Head of caudate nucleus (tissue), 42 donors: ENCODE results near the gene SLC38A4.
"Not testable (repeated sequence)": the region's sequence is repeated elsewhere in the genome, so short reads cannot be mapped to it uniquely, and the experiment has no call there.

Experiments used
- DNase-seq, 42 donors: peaks; one replicate each; pipeline versions ENCODE4 v3.0.0 to v3.0.0-alpha.2; 2020 to 2021; ENCODE audit warnings: mixed read lengths in 7 of 42
- intact Hi-C: fragments of 100-400 bp; cut with DNase I; formaldehyde crosslinking; loops from one replicate; pipeline ENCODE4 v1.15.0; 2022

Gene SLC38A4

GRCh38 chr12:46825591-46826414 is at the start of gene SLC38A4:
TSS of gene SLC38A4 (minus strand) at chr12:46825997. CDS start at chr12:46793071, 32,926 bp downstream.
- peak in 1 of 42 donors; percentile 2 for DNase-seq

GRCh38 chr12:46875095-46875494 is 49.3 kb upstream of the SLC38A4 start:
- intact Hi-C loops: no loop called here
- no peak for DNase-seq

More at GRCh38 chr12:46825591-46826414, at the start of gene SLC38A4:
- intact Hi-C loops: no loop called here

GRCh38 chr12:46874642-46875041 is 48.8 kb upstream of the SLC38A4 start:
- intact Hi-C loops: no loop called here
- no peak for DNase-seq

- DNase-seq: no peak
- intact Hi-C loops: no loop called here
These were observed 46.3 kb upstream of the SLC38A4 start for GRCh38 chr12:46872135-46872534.

GRCh38 chr12:46865311-46865710 is 39.5 kb upstream of the SLC38A4 start:
- no peak for DNase-seq
- intact Hi-C loops: no loop called here

- intact Hi-C loops: no loop called here
- no peak for DNase-seq
These were observed 32.6 kb upstream of the SLC38A4 start for GRCh38 chr12:46858368-46858767.

GRCh38 chr12:46857486-46857885 is 31.7 kb upstream of the SLC38A4 start:
- intact Hi-C loops: no loop called here
- DNase-seq: no peak

- intact Hi-C loops: no loop called here
- no peak for DNase-seq
These were observed 30.0 kb upstream of the SLC38A4 start for GRCh38 chr12:46855760-46856159.

- intact Hi-C loops, DNase-seq: not testable (repeated sequence)
These were observed 28.4 kb upstream of the SLC38A4 start for GRCh38 chr12:46854188-46854587.

- DNase-seq, intact Hi-C loops: not testable (repeated sequence)
These were observed 23.0 kb upstream of the SLC38A4 start for GRCh38 chr12:46848792-46849191.

- DNase-seq: no peak
- intact Hi-C loops: no loop called here
These were observed 21.2 kb upstream of the SLC38A4 start for GRCh38 chr12:46847001-46847400.

- intact Hi-C loops: no loop called here
- no peak for DNase-seq
These were observed 18.0 kb upstream of the SLC38A4 start for GRCh38 chr12:46843811-46844210.

GRCh38 chr12:46841891-46842290 is 16.1 kb upstream of the SLC38A4 start:
- DNase-seq: no peak
- intact Hi-C loops: no loop called here

- DNase-seq: no peak
- intact Hi-C loops: no loop called here
These were observed 14.2 kb upstream of the SLC38A4 start for GRCh38 chr12:46839964-46840363.

- intact Hi-C loops: no loop called here
- no peak for DNase-seq
These were observed 13.4 kb upstream of the SLC38A4 start for GRCh38 chr12:46839232-46839631.

- intact Hi-C loops: no loop called here
These were observed 10.0 kb upstream of the SLC38A4 start for GRCh38 chr12:46835785-46836184.

GRCh38 chr12:46832130-46832704 is 6.4 kb upstream of the SLC38A4 start:
- DNase-seq: no peak
- intact Hi-C loops: no loop called here

More at GRCh38 chr12:46835785-46836184, 10.0 kb upstream of the SLC38A4 start:
- DNase-seq: no peak

GRCh38 chr12:46831335-46832129 is 5.7 kb upstream of the SLC38A4 start:
- intact Hi-C loops: no loop called here
- peak in 1 of 42 donors; percentile 3 for DNase-seq

- intact Hi-C loops: no loop called here
These were observed 5.0 kb upstream of the SLC38A4 start for GRCh38 chr12:46830731-46831334.

More at GRCh38 chr12:46830731-46831334, 5.0 kb upstream of the SLC38A4 start:
- peak in 1 of 42 donors; percentile 2 for DNase-seq
